Erythroblast (primary cell): ENCODE measurements around the gene FAM228A.

ENCODE experiments used
- GATA1 ChIP-seq: IDR thresholded peaks from 2 replicates; pipeline ENCODE4 v1.6.1; 2011; ENCODE audit warnings: low read depth, mild to moderate bottlenecking, control low read depth, low read length, moderate library complexity
- POLR2A ChIP-seq: IDR thresholded peaks from 2 replicates; pipeline ENCODE4 v1.6.1; 2011; ENCODE audit warnings: mild to moderate bottlenecking, low read length

GRCh38 chr2:24204505-24204904 lies 29.7 kb downstream of the FAM228A start:
- TF ChIP-seq POLR2A (no peak), GATA1 (no peak)
